PFSK-1 (cell line): ENCODE measurements around the gene PHRF1.

Source experiments
- FOXP2 ChIP-seq: optimal IDR thresholded peaks from 2 replicates; pipeline ENCODE3; 2011; ENCODE audit warnings: borderline replicate concordance, control low read depth, inconsistent platforms; ENCODE audit not compliant: insufficient read depth; ENCODE audit errors: extremely low read length, extremely low read depth
- POLR2AphosphoS5 ChIP-seq: IDR thresholded peaks from 2 replicates; pipeline ENCODE4 v1.6.1; 2012; ENCODE audit warnings: low read depth, mild to moderate bottlenecking, control low read depth, low read length, moderate library complexity
- SIN3A ChIP-seq: IDR thresholded peaks from 2 replicates; pipeline ENCODE4 v1.6.1; 2012; ENCODE audit warnings: mild to moderate bottlenecking, low read length, moderate library complexity, borderline replicate concordance; ENCODE audit not compliant: insufficient read depth
- TAF1 ChIP-seq: IDR thresholded peaks from 2 replicates; pipeline ENCODE4 v1.6.1; 2012; ENCODE audit warnings: low read length, control low read depth, borderline replicate concordance; ENCODE audit not compliant: insufficient read depth
- TF ChIP-seq, protein P1 (sequence below), 2 experiments: IDR thresholded peaks; 2 replicates each; pipeline versions ENCODE4 v1.6.1 to v1.8.0; 2011 to 2012; ENCODE audit warnings: low read depth in 2 of 2, low read length in 2 of 2, control low read depth in 1 of 2, inconsistent platforms in 1 of 2, mild to moderate bottlenecking in 1 of 2, moderate library complexity in 1 of 2; ENCODE audit not compliant: insufficient read depth in 1 of 2

DNA sequence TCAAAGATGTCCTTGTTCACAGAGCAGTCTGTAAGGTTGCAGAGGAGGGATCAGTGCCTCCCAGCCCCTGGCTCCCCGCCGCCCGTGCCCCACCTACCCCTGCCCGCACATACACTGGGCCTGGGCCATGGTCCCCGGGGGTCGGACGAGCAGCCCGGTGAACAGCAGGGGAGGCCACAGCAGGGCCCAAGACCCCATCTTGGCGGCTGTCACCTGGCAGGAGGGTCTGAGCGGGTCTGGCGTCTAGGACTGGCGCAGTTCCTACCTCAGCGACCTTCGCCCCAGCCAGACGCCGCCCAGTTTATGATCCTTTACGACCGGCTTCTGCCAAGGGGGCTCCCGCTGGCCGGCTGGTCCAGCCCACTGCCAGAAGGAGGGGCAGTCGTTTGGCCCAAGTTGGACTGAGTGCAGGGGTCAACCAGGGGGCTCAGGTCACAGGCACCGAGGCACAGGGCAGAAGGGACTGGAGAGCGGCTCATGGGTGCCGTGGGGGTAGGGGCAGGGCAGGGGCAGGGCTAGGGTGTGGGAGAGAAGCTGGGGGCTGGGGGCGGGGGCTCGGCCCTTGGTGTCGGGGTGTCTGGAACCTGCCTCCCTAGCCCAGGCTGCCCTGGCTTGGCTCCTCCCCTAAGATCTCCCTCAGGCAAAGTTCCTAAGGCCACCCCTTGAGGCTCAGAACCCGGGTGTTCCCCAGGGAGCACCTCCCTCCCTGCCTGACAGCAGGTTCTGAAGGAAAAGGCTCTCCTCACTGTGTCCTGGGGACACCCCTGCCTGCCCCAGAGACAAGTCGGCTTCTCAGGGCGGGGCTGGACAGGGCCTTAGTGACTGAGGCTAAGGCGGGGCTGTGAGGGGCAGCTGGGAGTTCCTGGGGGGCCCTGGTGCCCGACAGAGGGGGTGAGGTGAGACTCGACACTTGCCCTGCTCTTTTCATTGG lies 48.7 kb downstream of the PHRF1 start, which contains the start of gene CDHR5:
- TF ChIP-seq SIN3A (no peak), POLR2AphosphoS5 (no peak), TAF1 (no peak), FOXP2 (no peak)
- TF ChIP-seq, protein P1, sequence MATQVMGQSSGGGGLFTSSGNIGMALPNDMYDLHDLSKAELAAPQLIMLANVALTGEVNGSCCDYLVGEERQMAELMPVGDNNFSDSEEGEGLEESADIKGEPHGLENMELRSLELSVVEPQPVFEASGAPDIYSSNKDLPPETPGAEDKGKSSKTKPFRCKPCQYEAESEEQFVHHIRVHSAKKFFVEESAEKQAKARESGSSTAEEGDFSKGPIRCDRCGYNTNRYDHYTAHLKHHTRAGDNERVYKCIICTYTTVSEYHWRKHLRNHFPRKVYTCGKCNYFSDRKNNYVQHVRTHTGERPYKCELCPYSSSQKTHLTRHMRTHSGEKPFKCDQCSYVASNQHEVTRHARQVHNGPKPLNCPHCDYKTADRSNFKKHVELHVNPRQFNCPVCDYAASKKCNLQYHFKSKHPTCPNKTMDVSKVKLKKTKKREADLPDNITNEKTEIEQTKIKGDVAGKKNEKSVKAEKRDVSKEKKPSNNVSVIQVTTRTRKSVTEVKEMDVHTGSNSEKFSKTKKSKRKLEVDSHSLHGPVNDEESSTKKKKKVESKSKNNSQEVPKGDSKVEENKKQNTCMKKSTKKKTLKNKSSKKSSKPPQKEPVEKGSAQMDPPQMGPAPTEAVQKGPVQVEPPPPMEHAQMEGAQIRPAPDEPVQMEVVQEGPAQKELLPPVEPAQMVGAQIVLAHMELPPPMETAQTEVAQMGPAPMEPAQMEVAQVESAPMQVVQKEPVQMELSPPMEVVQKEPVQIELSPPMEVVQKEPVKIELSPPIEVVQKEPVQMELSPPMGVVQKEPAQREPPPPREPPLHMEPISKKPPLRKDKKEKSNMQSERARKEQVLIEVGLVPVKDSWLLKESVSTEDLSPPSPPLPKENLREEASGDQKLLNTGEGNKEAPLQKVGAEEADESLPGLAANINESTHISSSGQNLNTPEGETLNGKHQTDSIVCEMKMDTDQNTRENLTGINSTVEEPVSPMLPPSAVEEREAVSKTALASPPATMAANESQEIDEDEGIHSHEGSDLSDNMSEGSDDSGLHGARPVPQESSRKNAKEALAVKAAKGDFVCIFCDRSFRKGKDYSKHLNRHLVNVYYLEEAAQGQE (IDR thresholded peaks at IDR 0.05; ENCODE audit: insufficient read depth in 1 of 2, low read depth in 2 of 2, low read length in 2 of 2) = no peak
